Daoy (cell line): Measurements from ENCODE around the gene SLC66A3. TPM values are rescaled to one million over a fixed set of nuclear protein-coding genes. Genes with fewer than 3 reads are reported as not detected.

ENCODE experiments used
- DNase-seq: peaks from one replicate; pipeline ENCODE4 v3.0.0-alpha.2; 2015; ENCODE audit warnings: low read depth
- total RNA-seq: library from RNA; depleted of rRNA; stranded (reverse); fragments of >200 nt; shearing (Covaris generic); gene quantifications from 2 replicates; pipeline ENCODE4 v1.2.3, GENCODE V29; 2014

The SLC66A3 gene
- total RNA-seq, 1 experiment from 2014 or later = 9.8 TPM

DNA sequence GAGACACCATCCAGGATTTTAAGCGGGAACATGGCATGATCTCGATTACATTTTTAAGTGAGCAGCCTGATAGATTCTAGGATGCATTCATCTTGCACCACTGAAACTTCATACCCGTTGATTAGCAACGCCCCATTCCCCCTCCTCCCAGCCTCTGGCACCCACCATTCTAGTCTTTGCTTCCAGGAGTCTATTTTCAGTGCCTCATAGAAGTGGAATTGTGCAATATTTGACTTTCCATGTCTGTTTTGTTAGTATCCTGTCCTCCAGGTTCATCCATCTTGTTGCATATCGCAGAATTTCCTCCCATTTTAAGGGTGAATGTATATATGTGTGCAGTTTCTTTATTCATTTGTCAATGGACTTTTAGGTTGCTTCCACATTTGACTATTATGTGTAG is 20.9 kb upstream of the SLC66A3 start:
- DNase-seq = no peak

DNA sequence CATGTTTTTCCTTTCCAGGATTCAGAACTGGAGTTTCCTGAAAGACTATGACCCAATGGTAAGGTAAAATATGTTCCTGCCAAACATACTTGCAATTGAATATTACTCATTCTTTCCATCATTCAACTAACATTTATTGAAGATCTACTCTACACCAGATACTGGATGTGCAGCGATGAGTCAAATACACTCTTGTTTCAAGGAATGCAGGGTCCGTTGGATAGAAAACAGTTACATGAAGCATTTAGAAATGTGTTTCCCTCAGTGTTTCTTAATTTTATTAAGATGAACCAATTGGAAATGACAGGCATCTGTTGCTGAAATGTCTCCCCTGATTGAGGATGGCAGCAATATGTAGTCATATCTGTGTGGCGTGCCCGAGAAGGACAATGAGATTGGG is 14.8 kb upstream of the SLC66A3 start:
- DNase-seq = no peak

DNA sequence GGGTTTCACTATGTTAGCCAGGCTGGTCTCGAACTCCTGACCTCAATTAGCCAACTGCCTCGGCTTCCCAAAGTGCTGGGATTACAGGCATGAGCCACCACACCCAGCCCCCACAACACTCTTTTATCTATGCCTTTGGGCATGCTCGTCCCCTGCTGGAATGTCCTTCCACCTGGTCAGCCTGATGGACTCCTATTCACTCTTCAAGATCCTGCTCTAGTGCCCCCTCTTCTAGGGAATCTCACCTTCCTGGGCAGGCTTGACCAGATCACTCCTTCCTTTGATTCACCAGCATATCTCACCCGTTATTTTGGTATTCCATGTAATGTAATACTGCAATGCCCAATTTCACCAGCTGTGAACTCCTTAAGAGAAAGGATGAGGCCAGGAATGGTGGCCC is 13.9 kb upstream of the SLC66A3 start:
- DNase-seq = no peak

DNA sequence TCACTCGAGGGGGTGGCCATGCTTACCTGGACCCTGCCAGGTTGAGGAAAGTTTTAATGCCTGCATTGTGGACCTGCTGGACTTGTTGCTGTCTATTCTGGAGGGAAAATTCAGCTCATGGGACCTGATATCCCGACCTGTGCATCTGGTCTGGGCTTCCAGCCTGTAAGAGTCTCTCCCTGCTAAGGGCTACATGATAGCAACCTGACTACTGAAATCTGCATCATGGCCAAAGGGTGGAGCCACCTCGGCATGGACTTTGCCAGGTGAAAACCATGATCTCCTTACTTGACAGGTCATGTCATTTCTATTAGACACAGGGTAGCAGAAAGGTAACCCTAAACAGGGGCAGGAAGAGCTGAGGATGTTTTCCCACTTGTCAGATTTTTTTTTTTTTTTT is 12.9 kb upstream of the SLC66A3 start:
- DNase-seq = no peak

DNA sequence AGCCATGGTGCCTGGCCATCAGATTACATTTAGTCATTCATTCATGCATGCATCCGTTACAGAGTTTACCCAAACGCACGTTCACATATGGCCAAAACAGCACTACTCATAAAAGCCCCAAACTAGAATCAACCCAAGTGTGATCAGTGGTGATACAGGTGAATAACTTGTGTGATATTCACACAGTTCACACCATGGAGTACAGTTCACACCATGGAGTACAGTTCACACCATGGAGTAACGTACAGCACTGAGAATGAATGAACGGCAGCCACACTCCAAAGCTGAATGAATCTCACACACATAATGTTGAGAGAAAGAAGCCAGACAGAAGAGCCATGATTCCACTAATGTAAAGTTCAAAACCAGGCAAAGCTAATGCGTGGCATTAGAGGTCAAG is 12.3 kb upstream of the SLC66A3 start:
- no peak for DNase-seq

DNA sequence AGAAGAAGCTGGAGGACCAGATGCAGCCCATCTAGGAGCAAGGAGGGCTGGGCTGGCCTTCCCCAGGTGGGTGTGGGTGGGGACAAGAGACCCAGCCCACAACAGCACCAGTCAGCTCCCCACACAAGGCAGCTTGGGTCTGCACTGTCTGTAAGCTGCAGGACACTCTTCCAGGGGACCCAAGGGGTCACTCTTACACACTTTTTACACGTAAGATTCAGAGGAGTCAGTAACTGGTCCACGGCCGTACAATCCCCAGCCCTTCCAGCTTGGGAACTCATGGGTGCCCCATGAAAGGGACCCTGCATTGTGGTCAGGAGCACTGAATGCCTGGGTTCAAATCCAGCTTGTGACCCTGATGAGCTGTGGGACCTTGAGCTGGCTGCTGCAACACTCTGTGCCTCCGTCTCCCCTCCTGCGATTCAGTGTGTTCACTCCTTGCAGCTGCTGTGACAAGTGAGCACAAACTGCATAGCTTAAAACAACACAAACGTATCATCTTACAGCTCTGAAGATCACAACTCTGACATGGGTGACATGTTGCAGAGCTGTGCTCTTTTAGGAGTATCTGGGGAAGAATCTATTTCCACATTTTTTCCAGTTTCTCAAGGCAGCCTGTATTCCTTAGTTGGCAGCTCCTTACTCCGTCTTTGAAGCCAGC is 11.1 kb upstream of the SLC66A3 start:
- DNase-seq = no peak

DNA sequence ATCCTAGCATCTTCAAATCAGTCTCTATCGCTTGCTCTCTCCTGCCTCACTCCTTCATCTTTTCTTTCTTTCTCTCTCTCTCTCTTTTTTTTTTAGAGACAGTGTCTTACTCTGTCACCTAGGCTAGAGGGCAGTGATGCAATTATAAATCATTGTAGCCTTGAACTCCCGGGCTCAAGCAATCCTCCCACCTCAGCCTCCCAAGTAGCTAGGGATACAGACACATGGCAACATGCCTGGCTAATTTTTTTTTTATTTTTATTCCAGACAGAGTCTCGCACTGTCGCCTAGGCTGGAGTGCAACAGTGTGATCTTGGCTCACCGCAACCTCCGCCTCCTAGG is 10.6 kb upstream of the SLC66A3 start:
- no peak for DNase-seq

DNA sequence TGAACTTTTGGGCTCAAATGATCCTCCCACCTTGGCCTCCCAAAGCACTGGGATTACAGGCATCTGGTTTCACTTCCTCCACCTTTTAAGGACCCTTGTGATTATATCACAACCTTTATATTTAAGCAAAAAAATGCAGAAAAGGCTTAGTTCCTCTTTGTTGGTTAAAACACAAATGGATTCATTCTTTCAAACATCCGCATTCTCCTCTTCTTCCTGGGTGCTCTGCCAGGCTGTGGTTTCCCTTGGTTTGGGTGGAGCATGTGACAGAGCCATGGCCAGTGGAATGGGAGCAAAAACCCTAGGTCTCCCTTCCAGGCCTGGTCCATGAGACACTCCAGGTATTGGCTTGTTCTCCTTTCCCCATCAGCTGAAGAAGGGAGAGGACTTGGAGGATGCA is 9.9 kb upstream of the SLC66A3 start:
- DNase-seq = no peak

DNA sequence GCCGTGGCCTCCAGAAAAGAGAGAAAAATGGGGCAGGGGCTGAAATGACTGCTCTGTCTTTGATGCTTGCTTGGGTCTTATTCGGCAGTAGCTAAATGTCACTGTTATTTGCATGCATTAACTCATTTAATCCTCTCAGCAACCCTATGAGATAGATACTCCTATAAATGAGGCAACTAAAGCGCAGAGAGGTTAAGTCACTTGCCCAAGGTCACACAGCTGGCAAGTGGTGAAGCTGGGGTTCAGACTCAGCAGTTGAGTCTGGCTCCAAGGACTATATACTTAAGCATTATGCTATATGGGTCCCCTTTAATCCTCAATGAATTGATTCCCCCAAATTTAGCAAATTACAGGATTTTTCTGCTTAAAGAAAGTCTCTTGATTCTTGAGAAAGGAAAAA is 9.2 kb upstream of the SLC66A3 start:
- DNase-seq = no peak

DNA sequence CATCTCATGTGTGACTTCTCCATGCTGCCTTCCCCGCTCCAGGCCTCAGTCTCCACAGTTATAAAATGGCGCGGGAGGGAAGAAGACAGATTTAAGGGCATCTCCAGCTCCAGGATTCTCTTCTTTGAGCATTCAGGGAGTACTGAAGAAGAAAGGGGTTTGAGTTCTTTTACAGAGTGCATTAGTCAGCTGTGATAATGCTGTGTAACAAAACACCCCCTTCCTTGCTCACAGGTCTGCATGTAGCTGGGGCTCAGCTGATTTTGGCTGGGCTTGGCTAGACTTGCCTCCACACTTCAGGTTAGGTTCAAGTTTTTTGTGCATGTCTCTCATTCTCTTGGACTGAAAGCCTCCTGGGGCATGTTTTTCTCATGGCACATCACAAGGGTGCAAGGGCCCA is 8.0 kb upstream of the SLC66A3 start:
- DNase-seq = no peak

DNA sequence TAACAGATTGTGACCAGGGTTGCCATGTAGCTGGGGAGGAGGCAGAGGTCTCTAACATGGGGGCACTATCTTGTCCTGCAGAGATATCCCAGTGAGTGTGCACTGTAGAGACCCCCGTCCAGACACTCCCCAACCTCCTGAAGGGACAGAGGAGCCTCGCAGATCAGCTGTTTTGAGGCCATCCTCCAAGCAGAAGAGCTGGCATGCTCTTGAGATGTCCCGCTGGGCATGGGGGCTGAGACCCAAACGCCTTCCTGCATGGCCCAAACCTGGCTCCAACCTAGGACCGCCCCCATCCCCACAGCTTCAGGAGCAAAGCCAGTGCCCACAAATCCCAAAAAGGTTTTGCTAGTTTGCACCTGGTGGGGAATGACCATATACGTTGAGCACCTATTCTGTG is 2.7 kb upstream of the SLC66A3 start:
- no peak for DNase-seq

DNA sequence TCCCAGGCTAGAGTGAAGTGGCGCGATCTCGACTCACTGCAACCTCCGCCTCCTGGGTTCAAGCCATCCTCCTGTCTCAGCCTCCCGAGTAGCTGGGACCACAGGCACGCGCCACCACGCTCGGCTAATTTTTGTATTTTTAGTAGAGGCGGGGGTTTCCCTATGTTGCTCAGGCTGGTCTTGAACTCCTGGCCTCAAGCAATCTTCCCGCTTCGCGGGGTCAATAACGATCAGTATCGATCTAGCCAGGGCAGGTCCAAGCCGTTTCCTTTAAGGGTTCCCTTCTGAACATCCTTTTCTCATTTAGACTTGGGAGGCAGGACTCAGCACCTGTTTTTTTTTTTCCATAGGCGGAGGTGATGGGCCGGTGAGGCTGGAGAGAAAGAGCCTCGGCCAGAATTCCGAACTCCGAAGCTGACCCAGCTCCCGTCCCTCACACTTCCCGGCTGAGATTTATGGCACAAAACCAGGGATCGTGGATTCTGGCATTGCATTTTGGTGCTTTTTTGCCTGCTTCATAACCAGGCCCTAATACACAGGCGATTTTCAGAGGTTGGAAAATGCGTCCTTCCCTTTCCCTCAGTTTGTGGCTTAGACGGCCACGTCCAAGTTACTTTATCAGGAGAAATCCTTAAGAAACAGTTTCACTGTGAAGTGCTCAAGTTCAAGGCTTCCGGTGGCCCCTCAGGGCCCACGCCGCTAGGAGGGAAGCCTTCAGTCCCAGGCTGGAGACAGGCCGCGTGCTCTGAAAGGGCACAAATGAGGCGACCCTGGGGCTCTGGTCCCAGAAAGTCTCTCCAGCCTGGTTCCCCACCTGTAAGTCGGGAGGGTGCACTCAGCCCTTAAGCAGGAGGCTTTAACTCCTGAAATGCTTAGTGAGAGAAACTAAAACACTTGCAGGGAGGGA is 998 bp upstream of the SLC66A3 start:
- no peak for DNase-seq

DNA sequence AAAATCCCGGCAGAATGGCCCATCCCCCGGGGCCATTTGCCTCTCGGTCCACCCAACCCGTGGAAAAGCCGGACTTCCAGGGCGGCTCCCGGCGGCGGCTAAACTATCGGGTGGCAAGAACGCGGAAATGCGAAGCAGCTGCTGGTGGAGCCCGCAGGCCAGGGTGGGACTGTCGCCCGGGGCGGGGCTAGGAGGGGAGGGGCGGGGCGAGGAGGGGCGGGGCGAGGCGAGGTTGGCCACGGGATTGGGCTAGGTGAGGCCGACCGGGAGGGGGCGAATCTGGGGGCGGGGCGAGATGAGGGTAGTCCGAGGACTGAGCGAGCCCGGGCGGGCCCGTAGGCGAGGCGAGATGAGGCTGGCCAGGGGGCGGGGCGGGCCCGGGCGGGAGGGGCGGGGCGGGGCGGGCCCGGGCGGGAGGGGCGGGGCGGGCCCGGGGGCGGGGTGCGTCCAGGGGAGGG is 315 bp upstream of the SLC66A3 start:
- peak; percentile 98 for DNase-seq

DNA sequence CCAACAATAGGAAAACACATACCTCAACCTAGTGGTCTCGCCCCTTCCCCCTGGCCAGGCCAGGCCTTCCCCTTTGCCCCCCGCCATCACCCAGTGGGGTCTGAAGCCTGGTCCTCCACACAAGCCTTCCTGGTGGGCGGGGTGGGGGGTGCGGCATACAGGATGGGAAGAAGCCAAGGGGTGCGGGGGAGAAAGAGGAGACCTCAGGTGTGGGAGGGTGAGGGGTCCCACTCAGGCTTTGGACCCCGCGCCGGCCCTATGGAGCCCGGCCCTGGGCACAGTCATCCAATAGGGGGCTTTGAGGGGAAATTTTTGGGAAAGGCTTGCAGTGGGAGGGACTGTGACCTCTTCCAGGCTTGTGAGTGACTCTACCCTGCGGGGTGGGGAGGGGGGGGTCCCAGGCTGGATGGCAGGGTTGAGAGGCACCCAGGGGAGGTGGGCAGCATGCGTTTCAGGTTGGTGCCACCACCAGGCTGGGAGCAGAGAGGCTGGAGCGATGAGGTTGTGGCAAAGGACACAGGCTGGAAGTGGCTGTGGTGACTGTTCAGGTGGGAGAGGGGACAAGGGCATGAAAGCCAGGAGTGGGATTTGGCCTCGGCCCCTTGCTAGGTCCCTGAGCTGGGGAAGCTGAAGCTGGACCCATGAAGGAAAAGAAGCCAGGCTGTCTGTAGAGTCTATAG is 1.3 kb downstream of the SLC66A3 start:
- DNase-seq = no peak

DNA sequence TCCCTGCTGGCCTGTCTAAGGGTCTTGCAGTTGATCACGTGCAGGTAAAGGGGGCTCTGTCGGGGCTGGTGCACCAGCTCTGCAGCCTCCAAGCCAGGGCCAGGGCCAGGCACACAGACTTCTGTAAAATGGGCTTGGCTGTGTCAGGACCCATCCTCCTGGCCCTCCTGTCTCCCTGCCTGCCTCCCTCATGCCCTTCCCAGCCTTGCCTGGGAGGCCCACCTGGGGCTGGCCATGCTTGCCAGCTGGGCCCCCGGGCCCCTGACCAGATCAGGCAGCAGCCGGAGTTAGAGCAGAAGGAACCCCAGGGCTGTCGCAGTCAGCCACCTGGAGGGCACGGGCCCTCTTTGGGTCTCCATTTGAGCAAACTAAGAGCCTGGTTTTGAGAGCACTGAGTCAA is 2.0 kb downstream of the SLC66A3 start:
- DNase-seq = no peak

DNA sequence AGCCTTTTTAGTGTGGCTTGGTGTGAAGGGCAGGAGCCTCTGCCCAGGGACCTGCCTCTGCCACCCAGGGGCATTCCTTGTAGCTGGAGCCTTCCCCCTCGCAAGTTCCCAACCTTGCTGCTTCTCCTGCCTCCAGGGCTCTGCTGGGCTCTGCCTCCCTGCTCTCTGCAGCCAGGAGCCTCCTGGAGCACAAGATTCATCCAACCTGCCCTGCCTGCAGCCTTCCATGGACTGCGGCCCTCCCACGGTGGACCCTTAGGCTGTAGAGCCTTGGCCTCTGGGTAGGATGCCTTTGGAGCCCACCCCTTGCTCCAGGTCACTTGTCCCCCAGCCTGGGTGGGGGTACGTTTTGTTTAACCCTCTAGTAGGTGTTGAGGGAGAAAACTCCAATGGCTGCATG is 2.5 kb downstream of the SLC66A3 start:
- no peak for DNase-seq

DNA sequence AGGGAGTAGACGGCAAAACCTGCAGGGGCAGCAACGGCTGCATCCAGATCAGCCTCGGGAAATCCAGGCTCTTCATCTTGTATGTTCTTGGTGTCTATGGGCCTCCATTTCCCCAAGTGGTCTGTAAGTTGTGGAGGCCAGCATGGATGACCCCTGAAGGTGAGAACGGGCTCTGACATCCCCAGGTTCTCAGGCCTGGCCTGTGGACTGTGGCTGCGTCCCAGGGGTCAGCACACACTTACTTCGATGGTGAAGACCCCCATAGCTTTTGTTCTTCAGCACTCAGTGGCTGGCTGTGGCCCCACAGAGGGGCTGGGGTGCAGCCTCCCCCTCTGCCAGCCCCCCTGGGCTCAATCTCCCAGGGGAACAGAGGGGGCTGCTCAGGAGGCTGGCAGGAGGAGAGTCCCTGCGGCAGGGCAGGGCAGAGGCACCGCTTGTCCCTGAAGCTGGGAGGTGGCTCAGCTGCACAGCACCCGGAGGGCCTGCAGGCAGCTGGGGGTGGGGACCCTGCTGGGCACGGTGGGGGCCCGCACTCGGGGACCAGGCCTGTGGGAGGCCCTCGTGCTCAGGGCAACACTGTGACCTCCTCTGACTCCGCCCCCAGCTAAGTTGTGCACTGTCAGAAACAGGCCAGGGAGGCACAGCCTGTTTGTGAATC is 3.8 kb downstream of the SLC66A3 start:
- DNase-seq = no peak

DNA sequence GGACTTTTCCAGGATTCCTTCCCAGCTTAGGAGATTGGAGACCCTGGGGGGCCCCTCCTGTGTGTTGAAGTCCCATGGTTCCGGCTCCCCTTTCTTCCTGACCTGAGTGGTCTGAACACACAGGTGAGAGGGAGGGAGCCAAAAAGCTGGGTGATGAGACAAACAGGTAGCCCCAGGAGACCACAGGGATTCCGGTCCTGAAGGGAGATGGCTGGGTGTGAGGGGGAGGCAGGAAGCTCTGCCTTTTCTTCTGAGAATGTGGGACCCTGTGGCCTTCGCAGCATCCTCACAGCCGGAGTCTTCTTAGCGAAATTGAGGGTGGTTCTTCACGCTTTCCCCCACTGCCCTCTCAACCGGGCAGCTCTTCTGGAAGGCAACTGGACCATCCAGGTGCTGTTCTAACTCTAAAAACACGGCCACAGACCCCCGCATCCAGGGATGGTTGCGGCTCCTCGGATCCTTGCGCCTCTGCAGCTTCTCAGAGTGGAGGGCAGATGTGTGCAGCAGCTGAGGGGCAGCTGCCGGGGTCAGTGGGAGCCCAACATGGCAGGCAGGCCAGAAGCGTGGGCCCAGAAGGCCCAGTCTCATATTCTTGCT is 4.4 kb downstream of the SLC66A3 start:
- DNase-seq = no peak

DNA sequence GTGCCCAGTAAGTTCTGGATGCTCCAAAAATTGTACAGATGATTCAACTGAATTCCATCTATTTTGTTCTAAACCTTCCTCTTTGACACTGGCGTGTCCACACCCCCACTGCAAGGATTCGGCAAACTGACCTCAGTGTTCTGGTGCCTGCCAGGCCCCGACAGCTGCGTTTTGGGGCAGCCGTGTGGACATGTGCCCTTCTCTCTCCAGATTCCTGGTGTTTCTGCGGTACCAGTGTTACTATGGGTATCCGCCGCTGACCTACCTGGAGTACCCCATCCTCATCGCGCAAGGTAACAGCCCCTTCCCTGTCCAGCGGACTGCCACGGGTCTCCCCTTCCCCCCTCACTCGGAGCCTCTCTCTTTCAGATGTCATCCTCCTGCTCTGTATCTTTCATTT is 5.0 kb downstream of the SLC66A3 start:
- DNase-seq = no peak

DNA sequence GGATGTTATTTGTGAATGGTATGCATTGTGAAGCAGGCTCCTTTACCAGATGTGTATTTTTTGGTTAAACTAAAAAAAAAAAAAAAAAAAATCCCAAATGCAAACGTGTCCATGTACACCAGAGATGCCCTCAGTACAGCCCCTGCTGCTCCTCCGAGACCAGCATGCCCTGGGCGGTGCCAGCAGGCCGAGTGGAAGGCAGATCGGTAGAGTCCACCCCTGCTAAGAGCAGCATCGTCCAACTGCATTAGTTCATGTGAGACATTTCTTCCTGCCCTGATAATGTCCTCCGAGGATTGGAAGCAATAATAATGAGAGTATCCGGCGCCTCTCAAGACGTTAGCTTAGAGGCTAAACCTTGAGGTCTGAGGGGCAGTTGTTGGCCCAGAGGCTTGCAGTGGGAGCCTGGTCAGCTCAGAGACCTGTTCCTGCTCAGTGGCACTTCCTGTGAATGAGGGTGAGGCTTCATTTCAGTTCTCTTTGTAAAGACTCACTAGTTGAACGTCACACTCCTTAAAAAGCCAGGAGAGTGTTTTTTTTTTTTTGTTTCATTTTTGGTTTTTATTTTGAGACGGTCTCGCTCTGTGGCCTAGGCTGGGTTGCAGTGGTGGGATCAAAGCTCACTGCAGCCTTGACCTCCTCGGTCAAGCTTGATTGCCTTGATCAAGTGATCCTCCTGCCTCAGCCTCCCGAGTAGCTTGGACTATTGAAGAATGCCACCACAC is 5.6 kb downstream of the SLC66A3 start:
- DNase-seq = no peak

DNA sequence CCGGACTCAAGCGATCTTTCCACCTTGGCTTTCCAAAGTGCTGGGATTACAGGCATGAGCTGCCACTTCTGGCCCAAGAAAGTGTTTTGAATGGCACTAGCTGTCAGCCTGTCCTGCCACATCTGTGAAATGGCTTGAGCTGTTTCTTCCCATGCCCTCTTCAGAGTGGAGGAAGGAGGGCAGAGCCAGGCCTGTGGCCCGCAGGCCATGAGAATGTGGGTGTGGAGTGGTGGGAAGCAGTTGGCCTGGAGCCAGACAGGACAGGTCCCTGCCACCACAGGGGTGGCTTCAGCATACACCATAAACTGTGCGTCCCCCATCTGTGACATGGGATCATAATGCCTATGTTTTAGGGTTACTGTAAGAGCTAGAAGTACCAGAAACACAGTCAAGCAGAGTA is 6.5 kb downstream of the SLC66A3 start:
- no peak for DNase-seq
